ENCODE measurements around the gene SDE2. TPM values are rescaled to one million over a fixed set of nuclear protein-coding genes. Genes with fewer than 3 reads are reported as not detected.
"Not testable (repeated sequence)": the region's sequence is repeated elsewhere in the genome, so short reads cannot be mapped to it uniquely, and the experiment has no call there.

The SDE2 gene
- total and polyA plus RNA-seq, 8 donors: 3.3 to 12.4 (median 8.5) TPM

GRCh38 chr1:225941187-225941941, 57.8 kb downstream of the SDE2 start, which contains the start of gene LEFTY2:
LEFTY2 (minus strand) TSS chr1:225941220; CDS start chr1:225941140, 80 bp downstream.
- no peak for TF ChIP-seq CTCF (IDR thresholded peaks at IDR 0.05)
- DNase-seq (no peak), ATAC-seq (no peak), FAIRE-seq (no peak)
- Histone ChIP-seq H3K27ac (no peak within 1 kb of the TSS), H3K27me3 (no peaks in the 10 kb centered on the region), H3K36me3 (no peaks in the 10 kb centered on the region), H3K9me3 (no peaks in the 10 kb centered on the region), H3K4me1 (no peaks in the 10 kb centered on the region), H3K4me3 (no peak within 1 kb of the TSS)
- intact Hi-C loops (cut with DNase I): no loop called here
- 80 to 85% methylated on average over 6 of the region's 6 CpGs for WGBS, 2 donors

- H3K4me1 ChIP-seq: no peaks in the 10 kb centered on the region
- peak in 1 of 6 donors; percentile 67 for DNase-seq
- TF ChIP-seq CTCF (IDR thresholded peaks at IDR 0.05): no peak
- no peak overlapping the region for H3K4me3 ChIP-seq
- no peak for FAIRE-seq
- WGBS, 2 donors: 90 to 93% methylated on average over 25 of the region's 25 CpGs
- no peaks in the 10 kb centered on the region for H3K9me3 ChIP-seq
- H3K27me3 ChIP-seq: no peaks in the 10 kb centered on the region
- ATAC-seq: no peak
- H3K36me3 ChIP-seq: no peaks in the 10 kb centered on the region
- intact Hi-C loops (cut with DNase I): no loop called here
- no peak overlapping the region for H3K27ac ChIP-seq
Observed at GRCh38 chr1:225940385-225941151, 58.6 kb downstream of the SDE2 start.

GRCh38 chr1:225939939-225940310, 59.2 kb downstream of the SDE2 start:
- H3K4me3 ChIP-seq: peak overlapping the region in 1 of 4 donors; percentile 13
- intact Hi-C loops (cut with DNase I); H3K36me3 ChIP-seq; H3K27me3 ChIP-seq; H3K27ac ChIP-seq; H3K4me1 ChIP-seq; H3K9me3 ChIP-seq; DNase-seq; ATAC-seq; FAIRE-seq: not testable (repeated sequence)
- 58 to 73% methylated on average over 4 to 8 of the region's 8 CpGs for WGBS, 2 donors

GRCh38 chr1:225939097-225939938, 59.8 kb downstream of the SDE2 start:
- intact Hi-C loops (cut with DNase I); H3K27ac ChIP-seq; H3K9me3 ChIP-seq; FAIRE-seq; H3K4me1 ChIP-seq; H3K36me3 ChIP-seq; H3K27me3 ChIP-seq: not testable (repeated sequence)
- H3K4me3 ChIP-seq: peak overlapping the region in 1 of 4 donors; percentile 13
- 44 to 60% methylated on average over 29 to 64 of the region's 69 CpGs for WGBS, 2 donors
- DNase-seq (peak in 1 of 6 donors; percentile 40), ATAC-seq (peak; percentile 62 to 87 (median 82))

- TF ChIP-seq CTCF (IDR thresholded peaks at IDR 0.05): no peak
- FAIRE-seq (no peak), DNase-seq (no peak), ATAC-seq (no peak)
- intact Hi-C loops (cut with DNase I): no loop called here
- Histone ChIP-seq H3K27me3 (no peaks in the 10 kb centered on the region), H3K36me3 (no peaks in the 10 kb centered on the region), H3K9me3 (no peaks in the 10 kb centered on the region), H3K4me3 (no peak overlapping the region), H3K4me1 (no peaks in the 10 kb centered on the region), H3K27ac (no peak overlapping the region)
- 88 to 91% methylated on average over 21 of the region's 21 CpGs for WGBS, 2 donors
Observed at GRCh38 chr1:225937048-225937968, 61.8 kb downstream of the SDE2 start.

Measured in pancreas (tissue), 10 donors.